H9 (cell line): ENCODE measurements around the gene SELENOM. TPM values are rescaled to one million over a fixed set of nuclear protein-coding genes. Genes with fewer than 3 reads are reported as not detected.

Experiments
- DNase-seq: peaks from one replicate; pipeline ENCODE4 v3.0.0-alpha.2; 2017
- H2AFZ ChIP-seq: one replicate; pipeline ENCODE4 v1.6.1; 2013; ENCODE audit warnings: mild to moderate bottlenecking, low read length, control low read depth, moderate library complexity
- H2AK5ac ChIP-seq: 2 replicates; pipeline ENCODE4 v1.6.1; 2013; ENCODE audit warnings: low read length, control low read depth, mixed read lengths; ENCODE audit not compliant: insufficient read length
- H2BK120ac ChIP-seq: one replicate; pipeline ENCODE4 v1.6.1; 2013; ENCODE audit warnings: low read depth, mild to moderate bottlenecking, low read length, control low read depth, inconsistent platforms; ENCODE audit not compliant: poor library complexity, severe bottlenecking
- H2BK12ac ChIP-seq: 2 replicates; pipeline ENCODE4 v1.6.1; 2013; ENCODE audit warnings: low read length, control low read depth, mixed read lengths, low read depth; ENCODE audit not compliant: insufficient read length
- H2BK15ac ChIP-seq: 2 replicates; pipeline ENCODE4 v1.6.1; 2013; ENCODE audit warnings: low read depth, low read length, control low read depth
- H2BK20ac ChIP-seq: one replicate; pipeline ENCODE4 v1.6.1; 2013; ENCODE audit warnings: low read depth, mild to moderate bottlenecking, low read length, control low read depth, inconsistent platforms; ENCODE audit not compliant: poor library complexity, severe bottlenecking
- H2BK5ac ChIP-seq: 2 replicates; pipeline ENCODE4 v1.6.1; 2013; ENCODE audit warnings: low read length, control low read depth, mixed read lengths; ENCODE audit not compliant: insufficient read length
- H3K14ac ChIP-seq: 2 replicates; pipeline ENCODE4 v1.6.1; 2013; ENCODE audit warnings: low read length, control low read depth; ENCODE audit not compliant: insufficient read depth
- H3K18ac ChIP-seq: 2 replicates; pipeline ENCODE4 v1.6.1; 2013; ENCODE audit warnings: low read depth, mild to moderate bottlenecking, mixed read lengths, low read length, control low read depth; ENCODE audit not compliant: insufficient read length
- H3K23ac ChIP-seq: 2 replicates; pipeline ENCODE4 v1.6.1; 2013; ENCODE audit warnings: low read length, control low read depth, mixed read lengths, low read depth; ENCODE audit not compliant: insufficient read length
- H3K23me2 ChIP-seq: 2 replicates; pipeline ENCODE4 v1.6.1; 2013; ENCODE audit warnings: low read depth, mild to moderate bottlenecking, mixed read lengths, low read length, control low read depth; ENCODE audit not compliant: insufficient read length, poor library complexity, severe bottlenecking
- H3K27ac ChIP-seq: 2 replicates; pipeline ENCODE4 v1.5.1; 2013; ENCODE audit warnings: low read length, control low read depth, mixed read lengths, low read depth; ENCODE audit not compliant: insufficient read length
- H3K27me3 ChIP-seq: 2 replicates; pipeline ENCODE4 v1.6.1; 2013; ENCODE audit warnings: low read length, control low read depth, inconsistent platforms; ENCODE audit not compliant: insufficient read depth
- H3K4ac ChIP-seq: 2 replicates; pipeline ENCODE4 v1.6.1; 2013; ENCODE audit warnings: low read depth, mild to moderate bottlenecking, control low read depth, inconsistent platforms, low read length, moderate library complexity
- H3K4me1 ChIP-seq: 2 replicates; pipeline ENCODE4 v1.6.1; 2013; ENCODE audit warnings: low read length, control low read depth, inconsistent platforms; ENCODE audit not compliant: insufficient read depth
- H3K4me2 ChIP-seq: 2 replicates; pipeline ENCODE4 v1.6.1; 2013; ENCODE audit warnings: low read length, control low read depth, mixed read lengths; ENCODE audit not compliant: insufficient read length, insufficient read depth
- H3K56ac ChIP-seq: 2 replicates; pipeline ENCODE4 v1.6.1; 2013; ENCODE audit warnings: low read depth, mild to moderate bottlenecking, mixed read lengths, low read length, control low read depth; ENCODE audit not compliant: insufficient read length
- H3K79me1 ChIP-seq: 2 replicates; pipeline ENCODE4 v1.6.1; 2013; ENCODE audit warnings: low read depth, mild to moderate bottlenecking, moderate library complexity, low read length, control low read depth, inconsistent platforms; ENCODE audit not compliant: insufficient read depth, poor library complexity, severe bottlenecking
- H3K79me2 ChIP-seq: 2 replicates; pipeline ENCODE4 v1.6.1; 2013; ENCODE audit warnings: low read length, control low read depth, inconsistent platforms; ENCODE audit not compliant: insufficient read depth
- H3K9ac ChIP-seq: 2 replicates; pipeline ENCODE4 v1.6.1; 2013; ENCODE audit warnings: low read length, control low read depth, mixed read lengths; ENCODE audit not compliant: insufficient read length; ENCODE audit errors: extremely low read depth
- H3K9me3 ChIP-seq: one replicate; pipeline ENCODE4 v1.6.1; 2013; ENCODE audit warnings: low read depth, low read length, inconsistent platforms; ENCODE audit not compliant: control insufficient read depth
- H3T11ph ChIP-seq: one replicate; pipeline ENCODE4 v1.6.1; 2013; ENCODE audit warnings: mild to moderate bottlenecking, low read length, control low read depth, inconsistent platforms
- H4K20me1 ChIP-seq: one replicate; pipeline ENCODE4 v1.6.1; 2013; ENCODE audit not compliant: control insufficient read depth, insufficient read length, insufficient read depth
- H4K5ac ChIP-seq: 2 replicates; pipeline ENCODE4 v1.6.1; 2013; ENCODE audit warnings: low read depth, mild to moderate bottlenecking, mixed read lengths, low read length, control low read depth; ENCODE audit not compliant: insufficient read length
- H4K8ac ChIP-seq: replicated peaks from 2 replicates; pipeline ENCODE4 v1.6.1; 2013; ENCODE audit warnings: low read length, control low read depth, mixed read lengths, low read depth; ENCODE audit not compliant: insufficient read length
- H4K91ac ChIP-seq: 2 replicates; pipeline ENCODE4 v1.6.1; 2013; ENCODE audit warnings: low read depth, mild to moderate bottlenecking, moderate library complexity, mixed read lengths, low read length, control low read depth; ENCODE audit not compliant: insufficient read length
- H3K27ac Mint-ChIP-seq, 3 experiments: 2 replicates in 2 of 3; 3 replicates in 1 of 3; pipeline ENCODE4 v1.8.0; 2020 to 2021; ENCODE audit warnings: mixed read lengths in 3 of 3, mild to moderate bottlenecking in 1 of 3, moderate library complexity in 1 of 3
- H3K27me3 Mint-ChIP-seq: 2 replicates; pipeline ENCODE4 v1.8.0; 2021; ENCODE audit warnings: low read depth, mild to moderate bottlenecking, moderate library complexity, mixed read lengths
- H3K36me3 Mint-ChIP-seq, 3 experiments: 2 replicates in 2 of 3; 3 replicates in 1 of 3; pipeline ENCODE4 v1.8.0; 2020 to 2021; ENCODE audit warnings: low read depth in 3 of 3, mixed read lengths in 3 of 3; ENCODE audit not compliant: insufficient read depth in 1 of 3
- H3K4me1 Mint-ChIP-seq, 2 experiments: 2 replicates each; pipeline ENCODE4 v1.8.0; 2020; ENCODE audit warnings: mixed read lengths in 2 of 2
- H3K4me3 Mint-ChIP-seq, 2 experiments: 2 replicates in 1 of 2; 3 replicates in 1 of 2; pipeline ENCODE4 v1.8.0; 2020 to 2021; ENCODE audit warnings: mild to moderate bottlenecking in 2 of 2, mixed read lengths in 2 of 2, moderate library complexity in 1 of 2
- H3K9me3 Mint-ChIP-seq, 2 experiments: 2 replicates in 1 of 2; 3 replicates in 1 of 2; pipeline ENCODE4 v1.8.0; 2020; ENCODE audit warnings: mild to moderate bottlenecking in 2 of 2, mixed read lengths in 2 of 2, moderate library complexity in 1 of 2
- WGBS: extraction: QIAGEN DNeasy Blood & Tissue Kit; methylation state at CpG from one replicate; pipeline ENCODE4 v1.1.7; 2013; ENCODE audit warnings: missing lambda C conversion rate, low lambda C conversion rate, mixed read lengths; ENCODE audit not compliant: insufficient read length; ENCODE audit errors: extremely low coverage; 5-methylcytosine and 5-hydroxymethylcytosine counted together
- total RNA-seq: library from RNA; stranded (reverse); gene quantifications from 2 replicates; pipeline ENCODE4 v1.2.1, GENCODE V29; 2021
- TF ChIP-seq, protein P1 (sequence below): fragments of 200-600 bp; sonication (generic); conservative IDR thresholded peaks from 3 replicates; pipeline ENCODE4 v1.8.0; 2021; ENCODE audit warnings: antibody characterized with exemption, mild to moderate bottlenecking

SELENOM gene
- total RNA-seq, 1 experiment from 2014 or later, result 18.6 TPM

DNA sequence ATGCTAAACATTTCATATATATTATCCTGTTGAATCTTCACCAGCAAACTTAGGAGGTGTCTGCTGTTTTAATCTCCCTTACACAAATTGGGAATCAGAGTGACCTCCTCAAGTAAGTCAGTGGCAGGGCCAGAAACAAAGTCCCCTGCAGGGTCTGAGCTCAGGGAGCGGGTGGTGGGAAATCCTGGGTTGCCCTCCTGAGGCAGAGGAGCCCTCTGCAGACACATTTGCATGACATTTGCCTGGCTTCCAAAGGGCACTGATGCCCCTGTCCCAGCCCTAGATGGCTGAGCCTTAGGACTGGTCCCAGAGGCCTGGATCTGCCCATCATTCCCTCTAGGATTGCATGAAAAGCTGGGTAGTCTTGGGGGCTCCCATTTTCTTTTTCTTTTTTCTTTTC is 13.3 kb upstream of the SELENOM start:
- no peak overlapping the region for H2BK120ac ChIP-seq
- H3T11ph ChIP-seq, result no peak overlapping the region
- H2AK5ac ChIP-seq, result no peak overlapping the region
- no peak overlapping the region for H2AFZ ChIP-seq
- H3K4ac ChIP-seq, result no peak overlapping the region
- H3K56ac ChIP-seq, result no peak overlapping the region
- Mint-ChIP-seq H3K27ac (no peak overlapping the region), H3K4me3 (no peak overlapping the region), H3K4me1 (peaks cover 21 to 29% of the 10 kb centered on the region in 2 experiments), H3K36me3 (no peaks in the 10 kb centered on the region), H3K9me3 (no peaks in the 10 kb centered on the region), H3K27me3 (peaks cover 12% of the 10 kb centered on the region)
- no peaks in the 10 kb centered on the region for H4K20me1 ChIP-seq
- no peaks in the 10 kb centered on the region for H3K79me2 ChIP-seq
- no peak overlapping the region for H3K18ac ChIP-seq
- DNase-seq, result no peak
- H3K23ac ChIP-seq, result no peak overlapping the region
- no peak overlapping the region for H4K8ac ChIP-seq
- TF ChIP-seq, protein P1, sequence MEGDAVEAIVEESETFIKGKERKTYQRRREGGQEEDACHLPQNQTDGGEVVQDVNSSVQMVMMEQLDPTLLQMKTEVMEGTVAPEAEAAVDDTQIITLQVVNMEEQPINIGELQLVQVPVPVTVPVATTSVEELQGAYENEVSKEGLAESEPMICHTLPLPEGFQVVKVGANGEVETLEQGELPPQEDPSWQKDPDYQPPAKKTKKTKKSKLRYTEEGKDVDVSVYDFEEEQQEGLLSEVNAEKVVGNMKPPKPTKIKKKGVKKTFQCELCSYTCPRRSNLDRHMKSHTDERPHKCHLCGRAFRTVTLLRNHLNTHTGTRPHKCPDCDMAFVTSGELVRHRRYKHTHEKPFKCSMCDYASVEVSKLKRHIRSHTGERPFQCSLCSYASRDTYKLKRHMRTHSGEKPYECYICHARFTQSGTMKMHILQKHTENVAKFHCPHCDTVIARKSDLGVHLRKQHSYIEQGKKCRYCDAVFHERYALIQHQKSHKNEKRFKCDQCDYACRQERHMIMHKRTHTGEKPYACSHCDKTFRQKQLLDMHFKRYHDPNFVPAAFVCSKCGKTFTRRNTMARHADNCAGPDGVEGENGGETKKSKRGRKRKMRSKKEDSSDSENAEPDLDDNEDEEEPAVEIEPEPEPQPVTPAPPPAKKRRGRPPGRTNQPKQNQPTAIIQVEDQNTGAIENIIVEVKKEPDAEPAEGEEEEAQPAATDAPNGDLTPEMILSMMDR, result no peak
- no CpG with 5 or more reads among the region's 1 CpG for WGBS
- no peak overlapping the region for H4K5ac ChIP-seq
- H2BK5ac ChIP-seq, result no peak overlapping the region
- no peak overlapping the region for H3K14ac ChIP-seq
- H3K23me2 ChIP-seq, result no peaks in the 10 kb centered on the region
- H3K4me2 ChIP-seq, result no peak overlapping the region
- no peaks in the 10 kb centered on the region for H3K9me3 ChIP-seq
- no peaks in the 10 kb centered on the region for H3K79me1 ChIP-seq
- no peaks in the 10 kb centered on the region for H3K27me3 ChIP-seq
- H2BK20ac ChIP-seq, result no peak overlapping the region
- H3K27ac ChIP-seq, result no peak overlapping the region
- no peak overlapping the region for H2BK12ac ChIP-seq
- no peak overlapping the region for H3K9ac ChIP-seq
- H2BK15ac ChIP-seq, result no peak overlapping the region
- peaks cover 5% of the 10 kb centered on the region for H3K4me1 ChIP-seq
- H4K91ac ChIP-seq, result no peak overlapping the region
